Esophagus muscularis mucosa (tissue), 3 donors: Measurements from ENCODE around the gene ALKBH1.

Source experiments
- POLR2A ChIP-seq: fragments of 450-650 bp; IDR thresholded peaks from one replicate; pipeline ENCODE4 v1.6.1; 2017; ENCODE audit warnings: antibody characterized with exemption, moderate library complexity, mild to moderate bottlenecking, low read depth
- POLR2AphosphoS5 ChIP-seq, 2 donors: sonication (generic); formaldehyde crosslinking; IDR thresholded peaks; one replicate each; pipeline ENCODE4 v1.6.1; 2017; ENCODE audit warnings: antibody characterized with exemption in 2 of 2
- TF ChIP-seq, protein P1 (sequence below), 3 experiments: fragments of 200-600 bp in 2 of 3; fragments of 450-650 bp in 1 of 3; sonication (generic) in 2 of 3; IDR thresholded peaks; one replicate each; pipeline ENCODE4 v1.5.1; 2017 to 2019; ENCODE audit warnings: antibody characterized with exemption in 3 of 3, mild to moderate bottlenecking in 2 of 3, moderate library complexity in 1 of 3

DNA sequence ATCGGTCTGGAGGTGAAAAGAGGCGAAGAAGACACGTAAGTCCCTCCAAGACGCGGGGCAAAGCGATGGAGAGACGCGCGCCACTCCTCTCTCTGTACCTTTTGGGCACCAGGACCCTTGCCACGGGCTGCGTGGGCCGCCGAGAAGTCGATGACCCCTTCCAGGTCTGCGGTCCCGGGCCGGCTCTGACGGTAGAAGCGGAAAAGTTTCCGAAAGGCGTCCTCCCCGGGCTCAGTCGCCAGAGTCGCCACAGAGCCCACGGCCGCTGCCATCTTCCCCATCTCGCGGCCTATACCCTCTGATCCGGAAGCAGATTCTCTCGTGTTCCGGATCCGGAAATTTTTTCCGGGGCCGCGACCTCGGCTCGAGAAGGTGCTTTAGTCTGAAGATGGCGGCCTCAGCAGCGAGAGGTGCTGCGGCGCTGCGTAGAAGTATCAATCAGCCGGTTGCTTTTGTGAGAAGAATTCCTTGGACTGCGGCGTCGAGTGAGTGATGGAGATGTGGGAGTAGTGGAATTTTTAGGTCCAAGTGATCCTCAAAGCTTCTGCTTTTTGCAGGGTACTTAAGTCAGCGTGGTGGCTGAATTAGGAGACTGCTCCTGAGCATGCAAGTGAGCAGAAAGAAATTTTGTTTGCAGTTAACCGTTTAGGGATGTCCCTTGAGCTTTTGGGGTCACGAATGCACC is at the start of gene ALKBH1, which contains the start of gene SLIRP:
- TF ChIP-seq, protein P1, sequence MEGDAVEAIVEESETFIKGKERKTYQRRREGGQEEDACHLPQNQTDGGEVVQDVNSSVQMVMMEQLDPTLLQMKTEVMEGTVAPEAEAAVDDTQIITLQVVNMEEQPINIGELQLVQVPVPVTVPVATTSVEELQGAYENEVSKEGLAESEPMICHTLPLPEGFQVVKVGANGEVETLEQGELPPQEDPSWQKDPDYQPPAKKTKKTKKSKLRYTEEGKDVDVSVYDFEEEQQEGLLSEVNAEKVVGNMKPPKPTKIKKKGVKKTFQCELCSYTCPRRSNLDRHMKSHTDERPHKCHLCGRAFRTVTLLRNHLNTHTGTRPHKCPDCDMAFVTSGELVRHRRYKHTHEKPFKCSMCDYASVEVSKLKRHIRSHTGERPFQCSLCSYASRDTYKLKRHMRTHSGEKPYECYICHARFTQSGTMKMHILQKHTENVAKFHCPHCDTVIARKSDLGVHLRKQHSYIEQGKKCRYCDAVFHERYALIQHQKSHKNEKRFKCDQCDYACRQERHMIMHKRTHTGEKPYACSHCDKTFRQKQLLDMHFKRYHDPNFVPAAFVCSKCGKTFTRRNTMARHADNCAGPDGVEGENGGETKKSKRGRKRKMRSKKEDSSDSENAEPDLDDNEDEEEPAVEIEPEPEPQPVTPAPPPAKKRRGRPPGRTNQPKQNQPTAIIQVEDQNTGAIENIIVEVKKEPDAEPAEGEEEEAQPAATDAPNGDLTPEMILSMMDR (IDR thresholded peaks at IDR 0.05), result no peak
- TF ChIP-seq POLR2A (no peak), POLR2AphosphoS5 (IDR thresholded peaks at IDR 0.05) (peak; percentile 89 to 94)
